Measurements from ENCODE around the gene HAUS3.

DNA sequence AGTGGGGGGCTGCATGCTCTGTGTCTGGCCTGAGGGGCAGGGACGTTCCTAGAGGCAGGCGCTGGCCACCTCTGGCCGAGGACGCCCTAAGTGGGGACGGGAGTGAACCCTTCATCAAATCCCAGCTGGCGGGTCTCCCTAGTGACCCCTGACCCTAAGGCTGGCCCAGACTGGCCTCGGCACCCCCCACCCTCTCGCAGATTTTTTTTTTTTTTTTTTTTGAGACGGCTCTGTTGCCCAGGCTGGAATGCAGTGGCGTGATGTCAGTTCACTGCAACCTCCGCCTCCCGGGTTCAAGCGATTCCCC lies 21.0 kb upstream of the HAUS3 start:
- TF ChIP-seq, protein P1, sequence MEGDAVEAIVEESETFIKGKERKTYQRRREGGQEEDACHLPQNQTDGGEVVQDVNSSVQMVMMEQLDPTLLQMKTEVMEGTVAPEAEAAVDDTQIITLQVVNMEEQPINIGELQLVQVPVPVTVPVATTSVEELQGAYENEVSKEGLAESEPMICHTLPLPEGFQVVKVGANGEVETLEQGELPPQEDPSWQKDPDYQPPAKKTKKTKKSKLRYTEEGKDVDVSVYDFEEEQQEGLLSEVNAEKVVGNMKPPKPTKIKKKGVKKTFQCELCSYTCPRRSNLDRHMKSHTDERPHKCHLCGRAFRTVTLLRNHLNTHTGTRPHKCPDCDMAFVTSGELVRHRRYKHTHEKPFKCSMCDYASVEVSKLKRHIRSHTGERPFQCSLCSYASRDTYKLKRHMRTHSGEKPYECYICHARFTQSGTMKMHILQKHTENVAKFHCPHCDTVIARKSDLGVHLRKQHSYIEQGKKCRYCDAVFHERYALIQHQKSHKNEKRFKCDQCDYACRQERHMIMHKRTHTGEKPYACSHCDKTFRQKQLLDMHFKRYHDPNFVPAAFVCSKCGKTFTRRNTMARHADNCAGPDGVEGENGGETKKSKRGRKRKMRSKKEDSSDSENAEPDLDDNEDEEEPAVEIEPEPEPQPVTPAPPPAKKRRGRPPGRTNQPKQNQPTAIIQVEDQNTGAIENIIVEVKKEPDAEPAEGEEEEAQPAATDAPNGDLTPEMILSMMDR (IDR thresholded peaks at IDR 0.05; ENCODE audit: poor library complexity): no peak
- TF ChIP-seq EZH2 (IDR thresholded peaks at IDR 0.05; ENCODE audit: borderline replicate concordance): no peak

All from hepatocyte (in vitro differentiated cells).